Mesothelial cell of epicardium (in vitro differentiated cells): ENCODE results near the gene NPTXR. TPM values are rescaled to one million over a fixed set of nuclear protein-coding genes. Genes with fewer than 3 reads are reported as not detected.

ENCODE experiments used
- DNase-seq, 2 experiments: peaks; one replicate each; pipeline ENCODE4 v3.0.0; 2021; ENCODE audit warnings: low spot score in 2 of 2; ENCODE audit not compliant: unreplicated experiment in 2 of 2
- H3K27ac Mint-ChIP-seq: 2 replicates; pipeline ENCODE4 v1.8.0; 2021; ENCODE audit warnings: mixed read lengths
- H3K27me3 Mint-ChIP-seq: 2 replicates; pipeline ENCODE4 v1.8.0; 2021; ENCODE audit warnings: low read depth, mixed read lengths
- H3K36me3 Mint-ChIP-seq: 2 replicates; pipeline ENCODE4 v1.8.0; 2021; ENCODE audit warnings: mixed read lengths
- H3K4me1 Mint-ChIP-seq: 2 replicates; pipeline ENCODE4 v1.8.0; 2021; ENCODE audit warnings: mixed read lengths
- H3K4me3 Mint-ChIP-seq: 2 replicates; pipeline ENCODE4 v1.8.0; 2021; ENCODE audit warnings: mild to moderate bottlenecking, moderate library complexity, mixed read lengths
- H3K9me3 Mint-ChIP-seq: 2 replicates; pipeline ENCODE4 v1.8.0; 2021; ENCODE audit warnings: mixed read lengths
- CTCF ChIP-seq: fragments of 200-600 bp; sonication (generic); IDR thresholded peaks from one replicate; pipeline ENCODE4 v1.5.0; 2021; ENCODE audit warnings: antibody characterized with exemption; ENCODE audit not compliant: unreplicated experiment
- total RNA-seq: library from RNA; stranded (reverse); gene quantifications from 3 replicates; pipeline ENCODE4 v1.2.1, GENCODE V29; 2021

Gene NPTXR
- total RNA-seq, 1 donor from 2014 or later, result 10.1 TPM

DNA sequence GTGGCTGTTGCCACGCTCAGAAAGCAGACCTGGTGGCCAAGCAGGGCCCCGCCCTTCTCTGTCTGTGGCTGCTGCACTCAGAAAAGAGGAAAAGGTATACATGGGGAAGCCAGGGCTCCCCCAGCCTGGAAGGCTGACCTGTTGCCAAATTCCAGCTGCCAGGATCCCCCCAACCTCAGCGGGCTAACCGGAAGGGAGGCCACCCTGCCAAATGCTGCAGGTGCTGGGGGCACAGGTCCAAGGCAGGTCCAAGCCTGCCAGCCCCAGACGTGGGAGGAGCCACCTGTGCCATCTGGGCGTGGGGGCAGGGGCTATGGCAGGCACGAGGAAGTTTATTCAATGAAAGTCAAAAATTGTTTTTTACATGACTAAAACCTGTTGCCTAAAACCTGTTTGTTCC is 2.6 kb downstream of the NPTXR start:
- Mint-ChIP-seq H3K4me3 (no peak overlapping the region), H3K27me3 (peaks cover 75% of the 10 kb centered on the region), H3K4me1 (peaks cover 2% of the 10 kb centered on the region), H3K27ac (no peak overlapping the region), H3K36me3 (no peaks in the 10 kb centered on the region), H3K9me3 (no peaks in the 10 kb centered on the region)
- no peak for TF ChIP-seq CTCF
- no peak for DNase-seq

- Mint-ChIP-seq H3K27me3 (peaks cover 75% of the 10 kb centered on the region), H3K27ac (no peak overlapping the region), H3K9me3 (no peaks in the 10 kb centered on the region), H3K4me3 (no peak overlapping the region), H3K36me3 (no peaks in the 10 kb centered on the region), H3K4me1 (peaks cover 2% of the 10 kb centered on the region)
- no peak for DNase-seq
- no peak for TF ChIP-seq CTCF
Observed at GRCh38 chr22:38840129-38840528, 3.7 kb downstream of the NPTXR start.

DNA sequence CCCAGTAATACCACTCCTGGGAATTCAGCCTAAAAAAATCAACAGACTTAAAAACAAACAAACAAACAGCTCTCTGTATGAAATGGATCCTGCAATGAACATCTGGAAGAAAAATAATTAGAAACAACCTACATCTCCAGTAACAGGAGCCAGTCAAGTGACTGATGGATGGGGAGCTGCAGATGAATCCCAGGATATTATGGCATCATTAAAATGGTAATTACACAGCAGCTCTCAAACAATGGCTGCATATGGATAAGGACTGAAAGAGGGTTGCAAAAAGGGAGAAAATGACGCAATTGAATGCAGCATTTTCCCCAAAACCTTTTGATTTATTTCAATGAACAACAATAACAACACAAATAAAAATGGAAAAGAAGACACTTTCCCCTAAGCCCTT is 4.1 kb downstream of the NPTXR start:
- Mint-ChIP-seq H3K4me1 (peaks cover 2% of the 10 kb centered on the region), H3K27ac (no peak overlapping the region), H3K36me3 (no peaks in the 10 kb centered on the region), H3K27me3 (peaks cover 74% of the 10 kb centered on the region), H3K4me3 (no peak overlapping the region), H3K9me3 (no peaks in the 10 kb centered on the region)
- TF ChIP-seq CTCF, result no peak
- no peak for DNase-seq

DNA sequence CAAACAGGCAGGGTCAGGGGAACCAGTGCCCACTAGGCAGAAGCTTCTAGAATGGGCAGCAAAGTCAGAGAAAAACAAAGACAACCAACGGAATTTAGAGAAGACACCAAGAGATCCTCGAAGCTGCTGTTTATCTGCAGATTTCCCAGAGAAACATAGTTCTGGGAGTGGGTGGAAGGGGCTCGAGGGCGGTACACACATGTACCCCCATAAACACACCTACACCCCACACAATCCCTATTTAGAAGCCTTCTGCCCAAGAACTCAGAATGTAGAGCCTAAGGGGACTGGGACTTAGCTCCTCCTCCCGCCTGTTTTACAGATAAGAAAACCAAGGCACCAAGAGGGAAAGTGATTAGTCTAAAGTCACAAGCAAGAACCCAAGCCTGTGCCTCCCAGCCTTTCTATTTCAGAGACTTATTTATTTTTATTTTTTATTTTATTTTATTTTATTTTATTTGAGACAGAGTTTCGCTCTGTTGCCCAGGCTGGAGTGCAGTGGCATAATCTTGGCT is 6.4 kb downstream of the NPTXR start:
- DNase-seq, result no peak
- Mint-ChIP-seq H3K4me1 (no peaks in the 10 kb centered on the region), H3K36me3 (no peaks in the 10 kb centered on the region), H3K4me3 (no peak overlapping the region), H3K9me3 (no peaks in the 10 kb centered on the region), H3K27me3 (peaks cover 76% of the 10 kb centered on the region), H3K27ac (no peak overlapping the region)
- no peak for TF ChIP-seq CTCF

GRCh38 chr22:38835888-38836301 is 7.9 kb downstream of the NPTXR start:
- no peaks in the 10 kb centered on the region for H3K36me3 Mint-ChIP-seq
- peaks cover 64% of the 10 kb centered on the region for H3K27me3 Mint-ChIP-seq
- H3K9me3 Mint-ChIP-seq, result no peaks in the 10 kb centered on the region
- no peak overlapping the region for H3K27ac Mint-ChIP-seq
- no peak for DNase-seq
- no peak overlapping the region for H3K4me3 Mint-ChIP-seq
- H3K4me1 Mint-ChIP-seq, result no peaks in the 10 kb centered on the region
- no peak for TF ChIP-seq CTCF

DNA sequence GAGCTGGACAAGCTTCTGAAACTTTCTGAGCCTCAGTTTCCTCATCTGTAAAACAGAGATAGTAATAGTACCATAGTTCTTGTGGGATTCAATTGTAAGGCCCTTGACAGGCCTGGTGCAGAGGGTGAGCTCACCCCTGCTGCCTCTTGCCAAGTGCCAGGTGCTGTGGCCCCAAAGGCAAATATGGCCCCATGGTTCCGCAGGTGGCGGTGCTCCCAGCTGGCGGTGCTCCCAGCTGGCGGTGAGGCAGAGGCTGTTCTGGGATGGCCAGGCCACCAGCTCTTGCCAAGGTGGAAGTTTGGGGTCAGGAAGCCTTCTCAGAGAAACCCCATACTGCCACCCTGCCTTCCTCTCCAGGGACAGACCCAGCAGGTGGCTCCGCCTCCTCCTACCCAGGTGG is 8.8 kb downstream of the NPTXR start:
- H3K4me1 Mint-ChIP-seq, result no peaks in the 10 kb centered on the region

More for the DNA sequence above, 8.8 kb downstream of the NPTXR start:
- Mint-ChIP-seq H3K9me3 (no peaks in the 10 kb centered on the region), H3K36me3 (no peaks in the 10 kb centered on the region), H3K27ac (no peak overlapping the region), H3K27me3 (peaks cover 55% of the 10 kb centered on the region), H3K4me3 (no peak overlapping the region)
- no peak for TF ChIP-seq CTCF
- DNase-seq, result no peak
